HL-60 (cell line): ENCODE measurements around the gene NEUROG1.

Source experiments
- GABPA ChIP-seq: IDR thresholded peaks from 2 replicates; pipeline ENCODE4 v1.6.1; 2012; ENCODE audit warnings: low read depth
- POLR2AphosphoS5 ChIP-seq: IDR thresholded peaks from 2 replicates; pipeline ENCODE4 v1.6.1; 2012; ENCODE audit warnings: low read depth
- SPI1 ChIP-seq: IDR thresholded peaks from 2 replicates; pipeline ENCODE4 v1.6.1; 2012; ENCODE audit warnings: low read depth, mild to moderate bottlenecking, borderline replicate concordance
- TF ChIP-seq, protein P1 (sequence below): IDR thresholded peaks from one replicate; pipeline ENCODE4 v1.5.1; 2011; ENCODE audit warnings: low read length, control low read depth, inconsistent platforms; ENCODE audit not compliant: insufficient read depth
- TF ChIP-seq, protein P2 (sequence below): IDR thresholded peaks from 2 replicates; pipeline ENCODE4 v1.6.1; 2012; ENCODE audit warnings: low read depth; ENCODE audit not compliant: insufficient replicate concordance

DNA sequence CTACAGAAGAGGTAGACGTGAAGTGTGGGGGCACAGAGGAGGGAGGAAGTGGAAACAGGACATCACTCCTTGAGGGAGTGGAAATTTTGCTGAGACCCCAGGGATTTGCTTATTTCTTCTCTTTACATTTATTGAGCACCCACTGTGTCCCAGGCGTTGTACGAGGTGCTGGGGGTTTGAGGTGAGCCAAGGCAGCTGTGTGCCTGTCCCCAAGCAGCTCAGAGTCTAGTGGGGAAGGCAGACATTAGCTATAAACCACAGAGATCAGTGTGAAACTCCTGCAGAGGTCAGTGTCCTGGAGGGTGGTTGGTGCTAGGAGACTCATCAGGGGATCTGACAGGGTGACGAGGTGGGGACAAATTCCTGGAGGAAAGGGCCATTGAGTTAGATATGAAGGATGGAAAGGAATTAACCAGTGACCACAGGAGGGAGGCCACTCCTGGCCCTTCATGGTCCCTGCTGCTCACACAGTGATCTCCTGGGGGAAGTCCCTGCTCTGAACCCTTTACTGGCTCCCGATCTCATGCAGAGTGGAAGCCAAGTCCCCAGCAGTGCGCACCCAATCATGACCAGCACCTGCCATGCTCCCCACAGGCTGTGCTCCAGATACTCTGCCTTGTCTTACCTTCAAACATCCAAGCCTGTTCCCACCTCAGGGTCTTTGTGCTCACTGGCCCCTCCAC, 46.5 kb upstream of the NEUROG1 start:
- TF ChIP-seq, protein P1, sequence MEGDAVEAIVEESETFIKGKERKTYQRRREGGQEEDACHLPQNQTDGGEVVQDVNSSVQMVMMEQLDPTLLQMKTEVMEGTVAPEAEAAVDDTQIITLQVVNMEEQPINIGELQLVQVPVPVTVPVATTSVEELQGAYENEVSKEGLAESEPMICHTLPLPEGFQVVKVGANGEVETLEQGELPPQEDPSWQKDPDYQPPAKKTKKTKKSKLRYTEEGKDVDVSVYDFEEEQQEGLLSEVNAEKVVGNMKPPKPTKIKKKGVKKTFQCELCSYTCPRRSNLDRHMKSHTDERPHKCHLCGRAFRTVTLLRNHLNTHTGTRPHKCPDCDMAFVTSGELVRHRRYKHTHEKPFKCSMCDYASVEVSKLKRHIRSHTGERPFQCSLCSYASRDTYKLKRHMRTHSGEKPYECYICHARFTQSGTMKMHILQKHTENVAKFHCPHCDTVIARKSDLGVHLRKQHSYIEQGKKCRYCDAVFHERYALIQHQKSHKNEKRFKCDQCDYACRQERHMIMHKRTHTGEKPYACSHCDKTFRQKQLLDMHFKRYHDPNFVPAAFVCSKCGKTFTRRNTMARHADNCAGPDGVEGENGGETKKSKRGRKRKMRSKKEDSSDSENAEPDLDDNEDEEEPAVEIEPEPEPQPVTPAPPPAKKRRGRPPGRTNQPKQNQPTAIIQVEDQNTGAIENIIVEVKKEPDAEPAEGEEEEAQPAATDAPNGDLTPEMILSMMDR = no peak
- TF ChIP-seq POLR2AphosphoS5 = no peak
- TF ChIP-seq, protein P2, sequence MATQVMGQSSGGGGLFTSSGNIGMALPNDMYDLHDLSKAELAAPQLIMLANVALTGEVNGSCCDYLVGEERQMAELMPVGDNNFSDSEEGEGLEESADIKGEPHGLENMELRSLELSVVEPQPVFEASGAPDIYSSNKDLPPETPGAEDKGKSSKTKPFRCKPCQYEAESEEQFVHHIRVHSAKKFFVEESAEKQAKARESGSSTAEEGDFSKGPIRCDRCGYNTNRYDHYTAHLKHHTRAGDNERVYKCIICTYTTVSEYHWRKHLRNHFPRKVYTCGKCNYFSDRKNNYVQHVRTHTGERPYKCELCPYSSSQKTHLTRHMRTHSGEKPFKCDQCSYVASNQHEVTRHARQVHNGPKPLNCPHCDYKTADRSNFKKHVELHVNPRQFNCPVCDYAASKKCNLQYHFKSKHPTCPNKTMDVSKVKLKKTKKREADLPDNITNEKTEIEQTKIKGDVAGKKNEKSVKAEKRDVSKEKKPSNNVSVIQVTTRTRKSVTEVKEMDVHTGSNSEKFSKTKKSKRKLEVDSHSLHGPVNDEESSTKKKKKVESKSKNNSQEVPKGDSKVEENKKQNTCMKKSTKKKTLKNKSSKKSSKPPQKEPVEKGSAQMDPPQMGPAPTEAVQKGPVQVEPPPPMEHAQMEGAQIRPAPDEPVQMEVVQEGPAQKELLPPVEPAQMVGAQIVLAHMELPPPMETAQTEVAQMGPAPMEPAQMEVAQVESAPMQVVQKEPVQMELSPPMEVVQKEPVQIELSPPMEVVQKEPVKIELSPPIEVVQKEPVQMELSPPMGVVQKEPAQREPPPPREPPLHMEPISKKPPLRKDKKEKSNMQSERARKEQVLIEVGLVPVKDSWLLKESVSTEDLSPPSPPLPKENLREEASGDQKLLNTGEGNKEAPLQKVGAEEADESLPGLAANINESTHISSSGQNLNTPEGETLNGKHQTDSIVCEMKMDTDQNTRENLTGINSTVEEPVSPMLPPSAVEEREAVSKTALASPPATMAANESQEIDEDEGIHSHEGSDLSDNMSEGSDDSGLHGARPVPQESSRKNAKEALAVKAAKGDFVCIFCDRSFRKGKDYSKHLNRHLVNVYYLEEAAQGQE = no peak
- TF ChIP-seq SPI1 = no peak
- TF ChIP-seq GABPA = no peak
